T-helper 1 cell (primary cell): ENCODE data around the gene CDK10.
"Not testable (repeated sequence)": the region's sequence is repeated elsewhere in the genome, so short reads cannot be mapped to it uniquely, and the experiment has no call there.

Source experiments
- DNase-seq, 5 donors: peaks; one replicate each; pipeline ENCODE4 v3.0.0-alpha.2; 2012 to 2020

CDK10 gene

DNA sequence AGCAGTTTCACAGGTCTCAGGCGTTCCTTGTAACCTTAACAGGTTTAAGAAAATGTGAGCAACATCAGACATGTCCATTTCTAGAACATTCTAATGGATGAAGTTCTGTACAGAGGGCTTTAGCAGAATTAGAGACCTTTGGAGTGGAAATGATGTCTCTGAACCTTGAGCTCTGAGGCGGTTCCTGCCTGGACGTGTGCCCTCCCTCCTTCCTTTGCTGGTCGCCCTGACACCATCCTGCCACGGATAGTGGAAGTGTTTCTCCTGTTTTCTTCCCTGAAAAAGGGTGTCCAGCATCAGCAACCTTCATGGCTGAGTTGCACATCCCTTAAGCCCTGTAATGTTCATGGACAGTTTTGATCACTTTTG is 17.7 kb upstream of the CDK10 start:
- no peak for DNase-seq

DNA sequence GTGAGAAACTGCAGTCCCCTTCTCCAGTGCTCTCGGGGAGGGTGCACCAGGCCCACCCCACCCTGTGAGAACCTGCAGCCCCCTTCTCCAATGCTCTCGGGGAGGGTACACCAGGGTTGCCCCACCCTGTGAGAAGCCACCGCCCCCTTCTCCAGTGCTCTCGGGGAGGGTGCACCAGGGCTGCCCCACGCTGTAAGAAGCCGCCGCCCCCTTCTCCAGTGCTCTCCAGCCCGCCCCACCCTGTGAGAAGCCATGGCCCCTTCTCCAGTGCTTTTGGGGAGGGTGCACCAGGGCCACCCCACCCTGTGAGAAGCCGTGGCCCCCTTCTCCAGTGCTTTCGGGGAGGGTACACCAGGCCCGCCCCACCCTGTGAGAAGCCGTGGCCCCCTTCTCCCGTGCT is 16.7 kb upstream of the CDK10 start:
- DNase-seq = no peak

DNA sequence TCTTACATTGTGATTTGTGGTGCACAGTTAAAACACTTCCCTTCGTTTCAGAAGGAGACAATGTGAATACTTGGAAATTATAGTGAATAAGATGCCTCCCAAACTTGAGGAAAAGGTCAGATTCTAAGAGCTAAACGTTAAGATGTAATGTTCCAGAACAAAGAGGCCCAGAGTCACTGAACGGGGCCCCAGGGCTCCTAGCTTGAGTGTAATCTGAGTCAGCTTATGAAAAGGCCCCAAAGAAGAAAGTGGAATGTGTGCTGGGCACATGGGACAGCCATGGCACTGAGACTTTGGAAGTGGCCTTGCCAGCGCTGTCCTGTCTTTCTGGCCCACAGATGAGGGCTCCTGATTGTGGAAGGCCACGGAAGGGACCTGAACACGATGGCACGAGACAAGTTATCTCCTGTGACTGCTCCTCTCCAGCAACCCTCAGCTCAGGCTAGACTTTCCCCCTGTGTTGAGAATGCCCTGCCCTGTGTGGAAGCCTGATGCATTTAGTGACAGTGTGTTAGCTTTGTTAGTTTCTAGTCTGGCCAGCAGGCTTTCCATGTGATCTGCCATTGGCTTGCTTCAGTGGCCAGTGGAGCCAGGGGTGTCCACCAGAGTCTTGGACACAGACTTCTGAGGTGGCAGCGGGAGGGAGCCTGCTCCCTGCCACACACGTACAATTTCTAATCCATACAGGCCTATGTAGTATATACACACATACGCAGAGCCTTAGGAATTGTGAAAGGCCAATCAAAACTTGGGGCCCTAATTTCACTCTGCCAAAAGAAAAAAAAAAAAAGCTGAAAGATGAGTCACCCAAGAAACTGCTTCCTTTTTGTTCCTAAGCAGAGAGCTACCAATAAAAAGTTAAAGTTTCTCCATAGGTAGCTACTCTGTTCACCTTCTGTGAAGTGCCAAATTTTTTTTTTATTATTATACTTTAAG is 15.7 kb upstream of the CDK10 start:
- no peak for DNase-seq

DNA sequence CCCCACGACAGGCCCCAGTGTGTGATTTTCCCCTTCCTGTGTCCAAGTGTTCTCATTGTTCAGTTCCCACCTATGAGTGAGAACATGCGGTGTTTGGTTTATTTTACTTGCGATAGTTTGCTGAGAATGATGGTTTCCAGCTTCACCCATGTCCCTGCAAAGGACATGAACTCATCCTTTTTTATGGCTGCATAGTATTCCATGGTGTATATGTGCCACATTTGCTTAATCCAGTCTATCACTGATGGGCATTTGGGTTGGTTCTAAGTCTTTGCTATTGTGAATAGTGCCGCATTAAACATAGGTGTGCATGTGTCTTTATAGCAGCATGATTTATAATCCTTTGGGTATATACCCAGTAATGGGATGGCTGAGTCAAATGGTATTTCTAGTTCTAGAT is 14.9 kb upstream of the CDK10 start:
- DNase-seq = not testable (repeated sequence)

DNA sequence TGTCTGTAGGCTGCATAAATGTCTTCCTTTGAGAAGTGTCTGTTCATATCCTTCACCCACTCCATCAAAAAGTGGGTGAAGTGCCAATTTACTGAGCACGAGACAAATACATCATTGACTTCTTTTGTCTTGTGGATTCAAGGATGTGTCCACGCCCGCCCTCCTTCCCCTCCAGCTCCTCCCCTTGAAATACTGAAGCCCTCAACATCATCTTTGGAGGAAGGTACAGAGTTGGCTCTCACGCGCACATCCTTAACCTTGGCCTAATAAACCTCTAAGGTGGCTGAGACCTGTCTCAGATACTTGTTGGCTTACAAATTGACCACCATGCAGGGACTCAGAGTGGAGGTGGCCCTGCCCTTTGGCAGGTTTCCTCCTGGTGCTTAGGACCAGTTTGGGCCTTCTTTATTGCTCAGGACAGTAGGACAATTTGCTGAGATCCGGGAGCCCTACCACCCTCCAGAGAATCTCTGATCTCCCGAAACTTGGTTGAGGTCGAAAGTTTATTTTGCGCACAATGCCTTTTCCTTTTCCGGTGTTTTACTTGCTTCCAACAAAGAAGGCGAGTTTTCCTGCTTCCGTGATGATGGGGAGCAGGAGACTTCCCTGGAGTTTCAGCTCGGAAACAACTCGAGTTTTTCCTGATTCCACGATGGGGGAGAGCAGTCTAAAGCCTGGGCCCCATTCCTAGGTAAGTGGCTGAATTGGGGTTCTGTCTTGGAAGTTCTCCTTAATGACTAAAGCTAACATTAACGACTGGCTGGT is 14.1 kb upstream of the CDK10 start:
- no peak for DNase-seq

DNA sequence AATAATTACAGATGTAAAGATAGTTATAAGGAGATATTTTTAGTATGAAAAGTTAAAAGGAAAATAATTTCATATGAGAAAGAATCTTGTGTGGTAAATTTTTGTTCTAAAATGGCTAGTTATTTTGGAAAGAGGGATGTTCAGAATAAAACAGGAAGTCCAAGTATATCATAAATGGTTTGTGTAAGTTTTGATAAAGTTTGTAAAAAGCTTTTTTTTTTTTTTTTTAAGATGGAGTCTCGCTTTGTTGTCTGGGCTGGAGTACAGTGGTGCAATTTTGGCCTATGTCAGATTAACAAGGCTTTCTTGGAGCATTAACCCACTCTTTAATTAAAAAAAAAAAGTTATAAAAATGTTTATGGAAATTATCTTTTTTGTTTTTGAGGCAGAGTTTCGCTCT is 8.2 kb upstream of the CDK10 start:
- DNase-seq = no peak

DNA sequence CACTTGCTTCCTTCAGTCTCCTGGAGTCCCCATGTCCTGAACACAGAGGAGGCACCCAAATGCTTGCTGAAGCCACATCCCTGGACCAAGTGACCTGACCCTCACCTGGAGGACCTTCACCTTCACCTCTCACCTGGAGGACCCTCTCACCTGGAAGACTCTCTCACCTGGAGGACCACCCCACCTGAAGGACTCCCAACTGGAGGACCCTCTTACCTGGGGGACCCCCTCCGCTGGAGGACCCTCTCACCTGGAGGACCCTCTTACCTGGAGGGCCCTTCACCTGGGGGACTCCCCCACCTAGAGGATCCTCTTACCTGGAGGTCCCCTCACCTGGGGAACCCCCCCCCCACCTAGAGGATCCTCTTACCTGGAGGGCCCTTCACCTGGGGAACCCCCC is 573 bp upstream of the CDK10 start:
- DNase-seq = no peak

DNA sequence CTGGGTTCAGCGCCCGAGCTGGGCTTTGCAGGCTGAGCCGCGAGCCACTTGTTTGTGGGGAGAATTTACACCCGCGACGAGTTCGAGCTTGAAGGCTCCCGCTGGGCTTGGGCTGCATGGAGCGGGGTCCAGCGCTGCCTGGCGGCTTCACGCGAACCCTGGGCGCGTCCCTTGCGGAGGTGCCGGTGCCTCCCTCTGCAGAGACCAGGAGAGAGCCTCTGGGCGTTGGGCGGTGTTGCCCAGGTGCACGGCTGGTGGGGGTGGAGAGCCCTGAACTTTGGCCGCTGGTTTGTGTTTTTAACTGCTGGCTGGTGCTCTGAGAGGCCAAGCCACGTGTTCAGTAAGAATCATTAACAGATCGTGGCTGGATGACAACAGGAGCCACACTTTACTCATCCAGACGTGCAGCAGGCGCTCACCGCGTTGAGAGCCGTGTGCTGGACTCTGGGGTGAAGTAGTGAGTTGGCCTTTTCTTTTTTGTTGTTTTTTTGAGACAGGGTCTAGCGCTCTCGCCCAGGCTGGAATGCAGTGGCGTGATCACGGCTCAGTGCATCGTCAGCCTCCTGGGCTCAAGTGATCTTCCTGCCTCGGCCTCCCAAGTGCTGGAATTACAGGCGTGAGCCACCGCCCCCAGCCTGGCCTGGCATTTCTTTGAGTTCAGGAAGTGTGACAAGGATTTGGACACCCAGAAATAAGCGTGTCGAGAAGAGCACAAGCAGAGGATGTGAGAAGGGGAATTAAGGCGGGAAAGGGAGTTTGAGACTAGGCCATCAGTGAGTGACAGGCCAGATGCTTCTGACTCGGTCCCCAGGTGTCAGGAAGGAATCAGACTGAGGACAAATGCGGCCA is 827 bp downstream of the CDK10 start:
- no peak for DNase-seq

DNA sequence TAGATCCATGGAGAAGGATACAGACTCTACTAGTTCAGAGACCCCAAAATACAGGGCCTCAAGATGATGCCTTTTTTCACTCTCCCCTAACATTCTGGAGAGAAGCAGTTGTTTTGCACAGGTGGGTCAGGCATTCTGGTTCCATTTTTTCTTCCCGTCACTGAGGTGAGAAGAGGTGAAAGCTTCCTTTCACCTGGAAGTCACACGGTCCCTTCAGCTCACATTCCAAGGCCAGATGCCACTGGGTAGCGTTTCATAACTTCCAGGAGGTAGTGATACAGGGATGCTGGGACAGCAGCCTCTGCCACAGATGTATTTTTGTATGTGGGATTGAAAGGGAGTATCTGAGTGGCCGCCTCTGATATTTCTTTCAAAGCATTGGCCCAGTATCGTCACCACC is 1.9 kb downstream of the CDK10 start:
- DNase-seq = no peak

DNA sequence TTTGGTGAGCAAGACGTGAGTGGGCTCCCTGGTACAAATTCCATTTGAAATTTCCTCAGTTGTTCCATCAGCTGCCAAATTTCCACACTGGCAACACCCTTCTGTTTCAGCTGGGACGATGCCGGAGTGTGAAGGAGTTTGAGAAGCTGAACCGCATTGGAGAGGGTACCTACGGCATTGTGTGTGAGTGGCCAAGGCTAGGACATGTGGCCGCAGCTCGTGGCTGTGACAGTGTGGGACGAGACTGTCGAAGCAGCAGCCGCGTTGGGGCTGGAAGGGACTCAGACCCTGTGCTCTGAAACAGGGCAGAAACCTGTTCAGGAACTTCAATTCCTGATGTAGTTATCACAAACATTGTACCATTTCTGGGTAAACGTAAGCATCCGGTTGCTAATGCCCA is 2.7 kb downstream of the CDK10 start:
- no peak for DNase-seq

DNA sequence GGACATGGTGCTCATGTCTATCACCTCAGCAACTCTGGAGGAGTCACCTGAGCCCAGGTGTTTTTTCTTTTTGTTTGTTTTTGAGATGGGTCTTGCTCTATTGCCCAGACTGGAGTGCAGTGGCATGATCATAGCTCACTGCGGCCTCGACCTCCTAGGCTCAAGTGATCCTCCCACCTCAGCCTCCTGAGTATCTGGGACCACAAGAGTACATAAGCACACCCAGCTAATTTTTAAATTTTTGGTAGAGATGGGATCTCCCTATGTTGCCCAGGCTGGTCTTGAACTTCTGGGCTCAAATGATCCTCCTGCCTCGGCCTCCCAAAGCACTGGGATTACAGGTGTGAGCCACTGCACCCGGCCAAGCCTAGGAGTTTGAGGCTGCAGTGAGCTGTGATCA is 3.1 kb downstream of the CDK10 start:
- not testable (repeated sequence) for DNase-seq

DNA sequence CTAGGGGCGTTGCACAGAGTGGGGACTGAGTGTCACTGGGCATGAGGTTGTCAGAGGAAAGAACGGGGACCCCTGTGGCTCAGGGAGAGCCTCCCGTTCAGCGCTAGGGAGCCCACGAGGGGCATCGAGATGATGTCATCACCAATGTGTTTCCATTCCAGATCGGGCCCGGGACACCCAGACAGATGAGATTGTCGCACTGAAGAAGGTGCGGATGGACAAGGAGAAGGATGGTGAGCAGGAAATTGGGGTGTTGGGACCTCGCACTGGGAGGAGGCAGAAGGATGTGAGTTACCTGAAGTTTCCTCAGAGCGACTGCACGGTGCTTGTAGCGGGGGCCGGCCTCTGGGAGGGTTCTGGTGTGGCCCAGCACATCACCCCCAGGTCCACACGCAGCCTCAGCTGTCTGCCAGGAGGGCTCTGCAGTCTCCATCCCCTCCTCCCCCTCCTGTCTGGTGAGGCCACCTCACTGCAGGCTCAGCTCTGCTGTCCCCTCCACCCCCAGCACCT is 4.0 kb downstream of the CDK10 start:
- no peak for DNase-seq

DNA sequence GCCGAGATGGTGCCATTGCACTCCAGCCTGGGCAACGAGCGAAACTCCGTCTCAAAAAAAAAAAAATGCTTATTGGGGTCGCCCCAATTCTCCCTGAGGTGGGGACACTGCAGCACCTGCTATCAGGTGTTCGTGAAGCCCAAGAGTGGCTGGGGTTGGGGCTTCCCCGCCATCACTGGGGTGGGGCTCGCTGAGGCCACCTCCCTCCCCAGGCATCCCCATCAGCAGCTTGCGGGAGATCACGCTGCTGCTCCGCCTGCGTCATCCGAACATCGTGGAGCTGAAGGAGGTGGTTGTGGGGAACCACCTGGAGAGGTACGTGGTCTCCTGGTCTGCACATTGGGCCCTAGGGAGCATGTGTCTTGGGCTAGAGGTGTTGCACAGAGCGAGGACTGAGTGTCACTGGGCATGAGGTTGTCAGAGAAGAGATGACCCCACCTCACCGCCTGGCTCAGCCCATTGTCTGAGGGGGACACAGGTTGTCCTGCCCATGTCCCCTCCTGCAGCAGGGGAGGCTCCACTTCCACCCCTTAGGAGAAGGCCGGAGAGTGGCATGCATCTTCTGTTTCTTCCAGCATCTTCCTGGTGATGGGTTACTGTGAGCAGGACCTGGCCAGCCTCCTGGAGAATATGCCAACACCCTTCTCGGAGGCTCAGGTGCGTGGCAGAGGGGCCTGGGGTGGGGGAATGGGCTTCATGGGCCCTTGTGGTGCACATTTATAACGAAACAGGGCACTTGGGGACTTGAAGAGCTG is 4.9 kb downstream of the CDK10 start:
- DNase-seq = no peak

DNA sequence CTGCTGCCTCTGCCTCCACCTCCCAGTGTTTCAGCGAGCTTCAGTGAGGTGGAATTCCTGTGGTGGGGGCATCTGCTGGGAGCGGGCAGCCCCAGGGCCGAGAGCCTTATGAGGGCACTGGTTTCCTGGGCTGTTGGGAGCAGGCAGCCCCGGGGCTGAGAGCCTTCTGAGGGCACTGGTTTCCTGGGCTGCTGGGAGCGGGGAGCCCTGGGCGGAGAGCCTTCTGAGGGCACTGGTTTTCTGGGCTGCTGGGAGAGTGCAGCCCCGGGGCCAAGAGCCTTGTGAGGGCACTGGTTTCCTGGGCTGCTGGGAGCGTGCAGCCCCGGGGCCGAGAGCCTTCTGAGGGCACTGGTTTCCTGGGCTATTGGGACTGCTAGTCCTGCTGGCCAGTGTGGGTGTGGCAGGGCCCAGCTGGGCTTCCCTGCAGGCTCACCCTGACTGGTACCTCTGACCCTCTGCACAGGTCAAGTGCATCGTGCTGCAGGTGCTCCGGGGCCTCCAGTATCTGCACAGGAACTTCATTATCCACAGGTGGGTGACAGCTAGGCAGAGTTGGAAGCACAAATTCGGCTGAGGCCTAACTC is 5.6 kb downstream of the CDK10 start:
- DNase-seq = no peak

DNA sequence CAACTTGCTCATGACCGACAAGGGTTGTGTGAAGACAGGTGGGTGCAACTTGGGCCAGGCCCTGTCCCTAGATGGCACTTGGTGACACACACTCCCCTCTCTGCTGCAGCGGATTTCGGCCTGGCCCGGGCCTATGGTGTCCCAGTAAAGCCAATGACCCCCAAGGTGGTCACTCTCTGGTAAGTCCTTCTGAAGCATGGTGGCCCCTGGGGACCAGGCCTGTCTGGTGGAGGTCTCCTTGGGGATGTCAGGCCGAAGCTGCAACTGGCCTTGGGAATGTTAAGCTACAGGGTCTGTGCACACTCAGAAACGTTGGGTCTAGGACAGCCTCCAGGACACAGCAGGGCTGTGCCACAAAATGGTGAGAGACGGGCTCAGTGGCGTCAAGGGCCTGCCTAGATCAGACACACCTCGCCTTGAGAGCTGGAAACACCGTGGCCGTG is 6.8 kb downstream of the CDK10 start:
- DNase-seq = no peak

DNA sequence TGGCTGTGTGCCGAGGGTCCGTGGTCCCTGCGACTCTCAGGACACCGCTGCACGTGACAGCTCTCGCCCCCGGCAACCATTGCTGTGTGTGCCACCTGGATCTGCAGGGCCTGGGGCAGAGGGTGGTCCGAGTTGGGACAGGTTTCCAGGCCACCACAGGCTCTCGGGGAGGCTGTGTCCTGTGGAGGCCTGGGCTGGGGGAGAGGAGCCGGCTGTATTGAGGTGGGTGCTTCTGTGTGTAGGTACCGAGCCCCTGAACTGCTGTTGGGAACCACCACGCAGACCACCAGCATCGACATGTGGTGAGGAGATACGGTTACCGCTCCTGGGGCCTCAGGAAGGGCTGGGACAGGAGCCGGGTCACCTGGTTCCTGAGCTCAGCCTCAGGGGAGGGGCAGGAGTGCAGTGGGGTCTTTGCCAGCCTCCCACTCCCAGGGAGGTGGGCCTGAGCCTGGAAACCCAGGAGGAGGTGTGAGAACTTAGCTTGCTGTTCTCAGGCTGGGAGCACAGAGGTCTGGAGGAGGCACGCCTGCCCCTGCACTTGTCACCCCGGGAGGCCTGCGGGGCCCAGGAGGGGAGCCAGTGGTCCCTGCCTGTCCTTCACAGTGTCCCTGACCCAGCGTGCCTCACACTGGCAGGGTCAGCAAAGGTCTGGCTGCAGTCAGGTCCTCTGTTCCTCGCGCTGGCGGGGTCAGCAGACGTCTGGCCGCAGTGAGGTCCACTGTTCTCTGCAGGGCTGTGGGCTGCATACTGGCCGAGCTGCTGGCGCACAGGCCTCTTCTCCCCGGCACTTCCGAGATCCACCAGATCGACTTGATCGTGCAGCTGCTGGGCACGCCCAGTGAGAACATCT is 7.7 kb downstream of the CDK10 start:
- DNase-seq = no peak

DNA sequence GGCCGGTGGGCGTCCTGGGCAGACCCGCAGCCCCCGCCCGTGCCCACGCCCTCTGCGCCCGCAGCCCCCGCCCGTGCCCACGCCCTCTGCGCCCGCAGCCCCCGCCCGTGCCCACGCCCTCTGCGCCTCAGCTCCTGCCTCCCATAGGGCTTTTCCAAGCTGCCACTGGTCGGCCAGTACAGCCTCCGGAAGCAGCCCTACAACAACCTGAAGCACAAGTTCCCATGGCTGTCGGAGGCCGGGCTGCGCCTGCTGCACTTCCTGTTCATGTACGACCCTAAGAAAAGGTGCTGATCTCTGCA is 8.2 kb downstream of the CDK10 start:
- not testable (repeated sequence) for DNase-seq

DNA sequence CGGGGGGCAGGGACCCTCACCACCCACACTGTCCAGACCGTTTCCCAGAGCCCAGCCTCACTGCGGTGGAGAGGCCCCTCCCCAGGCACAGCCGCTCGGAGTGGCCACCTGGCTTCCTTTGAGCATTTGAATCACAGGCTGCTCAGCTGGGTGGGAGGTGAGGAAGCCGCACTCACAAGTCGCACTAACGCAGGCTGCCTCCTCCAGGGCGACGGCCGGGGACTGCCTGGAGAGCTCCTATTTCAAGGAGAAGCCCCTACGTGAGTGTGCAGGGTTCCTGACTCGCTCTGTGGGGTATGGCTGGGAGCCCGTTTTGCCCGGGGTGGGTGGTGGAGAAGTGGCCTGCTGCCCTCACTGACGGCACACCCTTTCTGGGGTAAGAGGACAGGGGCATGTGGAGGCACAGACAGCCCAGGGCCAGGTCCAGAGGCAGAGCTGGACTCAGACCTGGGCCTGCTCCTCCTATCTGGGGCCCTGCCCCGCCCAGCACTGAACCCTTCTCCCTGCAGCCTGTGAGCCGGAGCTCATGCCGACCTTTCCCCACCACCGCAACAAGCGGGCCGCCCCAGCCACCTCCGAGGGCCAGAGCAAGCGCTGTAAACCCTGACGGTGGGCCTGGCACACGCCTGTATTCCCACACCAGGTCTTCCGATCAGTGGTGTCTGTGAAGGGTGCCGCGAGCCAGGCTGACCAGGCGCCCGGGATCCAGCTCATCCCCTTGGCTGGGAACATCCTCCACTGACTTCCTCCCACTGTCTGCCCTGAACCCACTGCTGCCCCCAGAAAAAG is 8.8 kb downstream of the CDK10 start:
- no peak for DNase-seq

DNA sequence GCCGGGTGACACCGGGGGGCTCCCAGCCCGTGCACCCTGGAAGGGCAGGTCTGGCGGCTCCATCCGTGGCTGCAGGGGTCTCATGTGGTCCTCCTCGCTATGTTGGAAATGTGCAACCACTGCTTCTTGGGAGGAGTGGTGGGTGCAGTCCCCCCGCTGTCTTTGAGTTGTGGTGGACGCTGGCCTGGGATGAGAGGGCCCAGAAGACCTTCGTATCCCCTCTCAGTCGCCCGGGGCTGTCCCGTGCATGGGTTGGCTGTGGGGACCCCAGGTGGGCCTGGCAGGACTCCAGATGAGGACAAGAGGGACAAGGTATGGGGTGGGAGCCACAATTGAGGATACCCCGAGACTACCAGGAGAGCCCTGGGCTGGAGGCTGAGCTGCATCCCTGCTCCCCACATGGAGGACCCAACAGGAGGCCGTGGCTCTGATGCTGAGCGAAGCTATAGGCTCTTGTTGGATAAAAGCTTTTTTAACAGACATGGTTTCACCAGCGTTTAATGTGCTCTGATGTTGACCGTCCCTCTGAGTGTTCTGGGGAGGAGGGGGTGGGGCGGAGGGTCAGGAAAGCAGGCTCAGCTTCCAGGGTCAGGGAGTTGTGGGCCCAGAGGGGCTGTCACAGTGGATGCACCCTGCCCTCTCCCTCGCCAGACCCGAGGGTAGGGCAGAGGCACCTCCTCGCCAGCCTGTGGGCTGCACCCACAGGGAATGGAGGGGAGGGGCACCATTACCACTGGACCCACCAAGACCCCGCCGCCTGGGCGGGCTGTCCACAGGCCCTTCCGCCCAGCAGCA is 9.6 kb downstream of the CDK10 start:
- no peak for DNase-seq
